ENCODE results near the gene EZH2.
A peak's percentile ranks its signal among the peaks of the same experiment; 100 is the strongest.

Gene EZH2

GRCh38 chr7:148901178-148901577, 17.1 kb upstream of the EZH2 start:
- TF ChIP-seq, protein P1, sequence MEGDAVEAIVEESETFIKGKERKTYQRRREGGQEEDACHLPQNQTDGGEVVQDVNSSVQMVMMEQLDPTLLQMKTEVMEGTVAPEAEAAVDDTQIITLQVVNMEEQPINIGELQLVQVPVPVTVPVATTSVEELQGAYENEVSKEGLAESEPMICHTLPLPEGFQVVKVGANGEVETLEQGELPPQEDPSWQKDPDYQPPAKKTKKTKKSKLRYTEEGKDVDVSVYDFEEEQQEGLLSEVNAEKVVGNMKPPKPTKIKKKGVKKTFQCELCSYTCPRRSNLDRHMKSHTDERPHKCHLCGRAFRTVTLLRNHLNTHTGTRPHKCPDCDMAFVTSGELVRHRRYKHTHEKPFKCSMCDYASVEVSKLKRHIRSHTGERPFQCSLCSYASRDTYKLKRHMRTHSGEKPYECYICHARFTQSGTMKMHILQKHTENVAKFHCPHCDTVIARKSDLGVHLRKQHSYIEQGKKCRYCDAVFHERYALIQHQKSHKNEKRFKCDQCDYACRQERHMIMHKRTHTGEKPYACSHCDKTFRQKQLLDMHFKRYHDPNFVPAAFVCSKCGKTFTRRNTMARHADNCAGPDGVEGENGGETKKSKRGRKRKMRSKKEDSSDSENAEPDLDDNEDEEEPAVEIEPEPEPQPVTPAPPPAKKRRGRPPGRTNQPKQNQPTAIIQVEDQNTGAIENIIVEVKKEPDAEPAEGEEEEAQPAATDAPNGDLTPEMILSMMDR (IDR thresholded peaks at IDR 0.05; ENCODE audit: low read depth, low read length), result no peak
- no peak for DNase-seq (ENCODE audit: extremely low read depth, low read depth)

GRCh38 chr7:148898845-148899484, 14.9 kb upstream of the EZH2 start:
- TF ChIP-seq, protein P1 (IDR thresholded peaks at IDR 0.05; ENCODE audit: low read depth, low read length), result no peak
- DNase-seq (ENCODE audit: extremely low read depth, low read depth), result no peak

- no peak for DNase-seq (ENCODE audit: extremely low read depth, low read depth)
- TF ChIP-seq, protein P1 (IDR thresholded peaks at IDR 0.05; ENCODE audit: low read depth, low read length), result no peak
Observed at GRCh38 chr7:148894591-148894990, 10.5 kb upstream of the EZH2 start.

DNA sequence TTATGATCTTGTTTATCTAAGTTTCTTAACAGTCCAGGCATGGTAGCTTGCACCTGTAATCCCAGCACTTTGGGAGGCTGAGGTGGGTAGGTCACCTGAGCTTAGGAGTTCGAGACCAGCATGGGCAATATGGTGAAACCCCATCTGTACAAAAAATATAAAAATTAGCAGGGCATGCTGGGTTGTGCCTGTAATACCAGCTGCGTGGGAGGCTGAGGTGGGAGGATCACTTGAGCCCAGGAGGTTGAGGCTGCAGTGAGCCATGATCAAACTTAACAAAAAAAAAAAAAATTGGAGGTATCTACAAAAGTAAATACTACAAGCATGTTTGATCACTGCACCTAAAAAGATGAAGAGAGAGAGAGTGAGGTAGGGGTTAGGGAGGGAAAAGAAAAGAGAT, 9.0 kb upstream of the EZH2 start:
- DNase-seq (ENCODE audit: extremely low read depth, low read depth), result no peak
- TF ChIP-seq, protein P1 (IDR thresholded peaks at IDR 0.05; ENCODE audit: low read depth, low read length), result no peak

DNA sequence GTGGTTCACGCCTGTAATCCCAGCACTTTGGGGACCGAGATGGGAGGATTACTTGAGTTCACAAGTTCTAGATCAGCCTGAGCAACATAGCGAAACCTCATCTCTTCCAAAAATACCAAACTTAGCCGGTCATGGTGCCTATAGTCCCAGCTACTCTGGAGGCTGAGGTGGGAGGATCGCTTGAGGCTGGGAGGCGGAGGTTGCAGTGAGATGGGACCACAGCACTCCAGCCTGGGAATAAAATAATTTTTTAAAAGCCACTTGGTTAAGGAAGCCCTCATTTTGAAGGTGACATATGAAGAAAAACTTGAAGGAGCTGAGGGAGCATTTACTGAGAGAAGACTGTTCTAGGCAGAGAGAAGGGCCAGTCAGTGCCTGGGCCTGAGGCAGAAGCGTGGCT, 4.2 kb upstream of the EZH2 start:
- no peak for DNase-seq (ENCODE audit: extremely low read depth, low read depth)
- TF ChIP-seq, protein P1 (IDR thresholded peaks at IDR 0.05; ENCODE audit: low read depth, low read length), result no peak

DNA sequence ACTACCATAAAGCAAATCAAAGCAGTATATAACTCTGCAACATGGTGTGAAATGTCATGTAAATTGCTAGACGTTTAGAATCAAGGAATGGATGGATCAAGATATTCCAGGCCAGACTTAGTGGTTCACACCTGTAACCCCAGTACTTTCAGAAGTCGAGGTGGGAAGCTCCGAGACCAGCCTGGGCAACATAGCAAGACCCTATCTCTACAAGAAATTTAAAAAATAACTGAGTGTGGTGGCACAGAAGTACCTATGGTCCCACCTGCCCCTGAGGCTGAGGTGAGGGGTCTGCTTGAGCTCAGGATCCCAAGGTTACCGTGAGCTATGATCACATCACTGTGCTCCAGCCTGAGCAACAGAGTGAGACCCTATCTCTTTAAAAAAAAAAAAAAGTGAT, 2.8 kb upstream of the EZH2 start:
- no peak for DNase-seq (ENCODE audit: extremely low read depth, low read depth)
- TF ChIP-seq, protein P1 (IDR thresholded peaks at IDR 0.05; ENCODE audit: low read depth, low read length), result no peak

DNA sequence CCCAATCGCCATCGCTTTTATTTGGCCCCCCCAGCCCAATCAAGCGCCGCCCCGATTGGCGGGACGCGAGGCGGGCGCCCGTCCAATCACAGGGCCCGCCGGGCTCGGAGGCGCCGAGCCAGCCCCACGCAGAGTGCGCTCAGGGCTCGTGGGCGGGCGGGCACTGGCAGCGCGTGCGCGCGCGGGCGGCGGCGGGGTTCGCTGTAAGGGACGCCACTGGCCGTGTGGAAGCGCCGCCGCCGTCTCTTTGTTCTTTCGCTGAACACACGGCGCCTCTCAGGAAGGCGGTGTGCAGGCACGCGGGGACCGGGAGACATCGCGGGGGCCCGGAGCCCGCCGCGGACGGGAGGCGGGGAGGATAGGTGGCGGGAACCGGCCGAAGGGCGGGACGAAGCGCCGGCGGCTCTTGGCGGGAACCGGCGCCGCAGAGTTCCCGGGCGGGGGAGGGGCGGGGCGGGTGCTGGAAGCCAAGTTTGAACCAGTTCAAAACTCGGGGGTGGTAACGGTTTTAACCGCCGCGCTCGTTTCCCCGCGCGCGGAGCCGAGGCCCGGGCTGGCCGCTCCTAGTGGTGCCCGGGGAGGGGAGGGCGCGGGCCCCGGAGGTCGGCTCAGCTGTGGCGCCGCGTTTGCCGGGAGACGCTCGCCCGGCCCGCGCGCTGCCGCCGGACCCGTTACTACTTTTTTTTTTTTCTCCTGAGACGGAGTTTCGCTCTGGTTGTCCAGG, 370 bp upstream of the EZH2 start:
- TF ChIP-seq, protein P1 (IDR thresholded peaks at IDR 0.05; ENCODE audit: low read depth, low read length), result no peak
- peak; percentile 73 for DNase-seq (ENCODE audit: extremely low read depth, low read depth)
